Spleen (tissue), 7 donors: ENCODE data around the gene CDHR3.

Source experiments
- POLR2A ChIP-seq, 3 donors: fragments of 450-650 bp; IDR thresholded peaks; one replicate each; pipeline ENCODE4 v1.5.1; 2017; ENCODE audit warnings: antibody characterized with exemption in 3 of 3, mild to moderate bottlenecking in 1 of 3
- POLR2AphosphoS5 ChIP-seq, 3 donors: sonication (generic); formaldehyde crosslinking; IDR thresholded peaks; one replicate each; pipeline ENCODE4 v1.5.1; 2017; ENCODE audit warnings: antibody characterized with exemption in 3 of 3
- TF ChIP-seq, protein P1 (sequence below), 11 experiments: fragments of 200-600 bp in 7 of 11; fragments of 450-650 bp in 4 of 11; sonication (generic) in 4 of 11; IDR thresholded peaks in 8 of 11; conservative IDR thresholded peaks in 3 of 11; 1 replicate in 7 of 11; 2 replicates in 4 of 11; pipeline versions ENCODE4 v1.4.0 to v1.8.0; 2016 to 2021; ENCODE audit warnings: antibody characterized with exemption in 11 of 11, inconsistent platforms in 4 of 11, mild to moderate bottlenecking in 1 of 11
- donor health status: DM: no; HTN: no; CAD: no; lungs with moderate emphysema.
- donor health status: DM: no; HTN: no; CAD: no.
- donor health status: DM: no; HTN: no; CAD: no.

DNA sequence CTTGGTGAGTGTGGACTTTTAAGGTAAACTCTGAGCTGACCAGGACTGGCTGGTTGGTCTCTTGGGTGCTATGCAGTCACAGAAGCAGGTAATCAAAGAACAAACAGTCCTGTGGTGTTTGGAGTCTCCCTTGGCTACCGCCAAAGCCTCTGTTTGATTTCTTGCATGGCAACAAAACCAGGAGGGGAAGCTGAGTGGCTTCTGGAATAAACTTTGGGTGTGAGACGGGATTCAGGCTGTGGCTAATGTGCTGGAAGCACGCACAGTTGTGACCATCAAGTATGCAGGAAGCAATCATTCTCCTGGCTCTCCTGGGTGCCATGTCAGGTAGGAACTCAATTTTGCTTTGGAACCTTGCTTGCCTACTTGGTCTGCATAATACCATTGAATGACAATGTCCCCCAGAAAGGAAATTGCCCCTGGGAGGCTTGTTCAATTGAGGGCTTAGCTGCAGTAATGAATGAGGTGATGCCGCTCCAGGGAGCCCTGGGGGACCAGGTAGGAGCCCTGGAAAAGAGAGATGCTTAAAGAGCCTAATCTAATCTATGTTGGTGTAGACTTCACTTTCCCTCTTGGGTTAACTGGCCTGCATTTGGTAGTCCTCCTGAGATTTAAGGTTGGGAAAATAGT, at the start of gene CDHR3:
- TF ChIP-seq, protein P1, sequence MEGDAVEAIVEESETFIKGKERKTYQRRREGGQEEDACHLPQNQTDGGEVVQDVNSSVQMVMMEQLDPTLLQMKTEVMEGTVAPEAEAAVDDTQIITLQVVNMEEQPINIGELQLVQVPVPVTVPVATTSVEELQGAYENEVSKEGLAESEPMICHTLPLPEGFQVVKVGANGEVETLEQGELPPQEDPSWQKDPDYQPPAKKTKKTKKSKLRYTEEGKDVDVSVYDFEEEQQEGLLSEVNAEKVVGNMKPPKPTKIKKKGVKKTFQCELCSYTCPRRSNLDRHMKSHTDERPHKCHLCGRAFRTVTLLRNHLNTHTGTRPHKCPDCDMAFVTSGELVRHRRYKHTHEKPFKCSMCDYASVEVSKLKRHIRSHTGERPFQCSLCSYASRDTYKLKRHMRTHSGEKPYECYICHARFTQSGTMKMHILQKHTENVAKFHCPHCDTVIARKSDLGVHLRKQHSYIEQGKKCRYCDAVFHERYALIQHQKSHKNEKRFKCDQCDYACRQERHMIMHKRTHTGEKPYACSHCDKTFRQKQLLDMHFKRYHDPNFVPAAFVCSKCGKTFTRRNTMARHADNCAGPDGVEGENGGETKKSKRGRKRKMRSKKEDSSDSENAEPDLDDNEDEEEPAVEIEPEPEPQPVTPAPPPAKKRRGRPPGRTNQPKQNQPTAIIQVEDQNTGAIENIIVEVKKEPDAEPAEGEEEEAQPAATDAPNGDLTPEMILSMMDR (IDR thresholded peaks at IDR 0.05 in 8 of 11, conservative IDR thresholded peaks at IDR 0.05 in 3 of 11) = no peak
- TF ChIP-seq POLR2A (IDR thresholded peaks at IDR 0.05) (no peak), POLR2AphosphoS5 (IDR thresholded peaks at IDR 0.05) (no peak)
